Tibial nerve (tissue), 4 donors: ENCODE results near the gene ROPN1L. TPM values are rescaled to one million over a fixed set of nuclear protein-coding genes. Genes with fewer than 3 reads are reported as not detected.

Source experiments
- DNase-seq, 2 donors: peaks; one replicate each; pipeline ENCODE4 v3.0.0-alpha.2; 2019; ENCODE audit warnings: low spot score in 2 of 2
- H3K27ac ChIP-seq, 4 donors: fragments of 200-600 bp; sonication (generic) in 3 of 4; one replicate each; pipeline ENCODE4 v1.5.1; 2017 to 2019; ENCODE audit warnings: mild to moderate bottlenecking in 1 of 4
- H3K27me3 ChIP-seq, 2 donors: fragments of 200-600 bp; sonication (generic) in 1 of 2; one replicate each; pipeline versions ENCODE4 v1.5.1 to v1.6.0; 2017 to 2019
- H3K36me3 ChIP-seq, 3 donors: fragments of 200-600 bp; sonication (generic); one replicate each; pipeline ENCODE4 v1.5.1; 2018 to 2019
- H3K4me1 ChIP-seq, 4 donors: fragments of 200-600 bp; sonication (generic) in 3 of 4; one replicate each; pipeline ENCODE4 v1.5.1; 2017 to 2019
- H3K4me3 ChIP-seq, 4 donors: fragments of 200-600 bp; sonication (generic) in 3 of 4; one replicate each; pipeline ENCODE4 v1.5.1; 2017 to 2019; ENCODE audit warnings: mild to moderate bottlenecking in 1 of 4, moderate library complexity in 1 of 4
- H3K9me3 ChIP-seq, 4 donors: fragments of 200-600 bp; sonication (generic) in 3 of 4; one replicate each; pipeline ENCODE4 v1.5.1; 2017 to 2019
- EP300 ChIP-seq, 2 donors: sonication (generic); formaldehyde crosslinking; IDR thresholded peaks; one replicate each; pipeline ENCODE4 v1.6.1; 2017; ENCODE audit warnings: antibody characterized with exemption in 2 of 2, mild to moderate bottlenecking in 1 of 2
- POLR2A ChIP-seq, 2 donors: fragments of 450-650 bp; IDR thresholded peaks; one replicate each; pipeline ENCODE4 v1.6.1; 2017; ENCODE audit warnings: antibody characterized with exemption in 2 of 2, mild to moderate bottlenecking in 2 of 2, moderate library complexity in 2 of 2
- WGBS, 2 donors: methylation state at CpG; one replicate each; pipeline ENCODE4 v1.1.5; 2018; 5-methylcytosine and 5-hydroxymethylcytosine counted together
- total RNA-seq, 4 donors: library from RNA; depleted of rRNA; stranded (reverse); fragments of >200 nt; gene quantifications; one replicate each; pipeline ENCODE4 v1.1.0, GENCODE V29; 2016
- TF ChIP-seq, protein P1 (sequence below), 5 experiments: fragments of 200-600 bp in 3 of 5; fragments of 450-650 bp in 2 of 5; sonication (generic) in 3 of 5; IDR thresholded peaks; one replicate each; pipeline ENCODE4 v1.5.1; 2016 to 2019; ENCODE audit warnings: antibody characterized with exemption in 5 of 5, mild to moderate bottlenecking in 3 of 5, moderate library complexity in 2 of 5

The ROPN1L gene
- total RNA-seq, 4 donors from 2014 or later = 0.98 TPM; not detected in 3

DNA sequence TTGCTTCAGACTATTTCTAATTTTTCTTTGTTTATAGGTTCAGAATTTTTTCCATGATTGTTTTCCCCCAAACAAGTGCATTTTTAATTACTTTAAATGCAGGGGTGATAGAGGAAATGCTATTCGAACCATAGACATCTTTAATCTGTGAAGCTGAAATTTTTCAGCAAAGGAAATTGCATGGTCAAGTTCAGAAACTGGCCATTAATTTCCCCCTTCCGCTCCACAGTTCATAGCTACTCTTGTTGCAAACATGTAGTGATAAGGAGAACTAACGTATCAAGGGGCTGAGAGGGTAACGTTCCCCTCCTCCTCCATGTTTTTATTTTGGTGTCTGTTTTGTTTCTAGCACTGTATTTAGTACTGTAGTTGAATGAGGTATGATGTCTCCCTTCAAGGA, 3.4 kb upstream of the ROPN1L start:
- H3K27ac ChIP-seq = no peak overlapping the region
- 90 to 92% methylated on average over 4 of the region's 4 CpGs for WGBS, 2 donors
- DNase-seq = no peak
- peaks cover 0 to 19% (median 8%) of the 10 kb centered on the region in 4 donors for H3K4me1 ChIP-seq
- no peaks in the 10 kb centered on the region for H3K9me3 ChIP-seq
- no peaks in the 10 kb centered on the region for H3K27me3 ChIP-seq
- no peak for TF ChIP-seq EP300 (IDR thresholded peaks at IDR 0.05)
- no peak for TF ChIP-seq POLR2A (IDR thresholded peaks at IDR 0.05)
- TF ChIP-seq, protein P1, sequence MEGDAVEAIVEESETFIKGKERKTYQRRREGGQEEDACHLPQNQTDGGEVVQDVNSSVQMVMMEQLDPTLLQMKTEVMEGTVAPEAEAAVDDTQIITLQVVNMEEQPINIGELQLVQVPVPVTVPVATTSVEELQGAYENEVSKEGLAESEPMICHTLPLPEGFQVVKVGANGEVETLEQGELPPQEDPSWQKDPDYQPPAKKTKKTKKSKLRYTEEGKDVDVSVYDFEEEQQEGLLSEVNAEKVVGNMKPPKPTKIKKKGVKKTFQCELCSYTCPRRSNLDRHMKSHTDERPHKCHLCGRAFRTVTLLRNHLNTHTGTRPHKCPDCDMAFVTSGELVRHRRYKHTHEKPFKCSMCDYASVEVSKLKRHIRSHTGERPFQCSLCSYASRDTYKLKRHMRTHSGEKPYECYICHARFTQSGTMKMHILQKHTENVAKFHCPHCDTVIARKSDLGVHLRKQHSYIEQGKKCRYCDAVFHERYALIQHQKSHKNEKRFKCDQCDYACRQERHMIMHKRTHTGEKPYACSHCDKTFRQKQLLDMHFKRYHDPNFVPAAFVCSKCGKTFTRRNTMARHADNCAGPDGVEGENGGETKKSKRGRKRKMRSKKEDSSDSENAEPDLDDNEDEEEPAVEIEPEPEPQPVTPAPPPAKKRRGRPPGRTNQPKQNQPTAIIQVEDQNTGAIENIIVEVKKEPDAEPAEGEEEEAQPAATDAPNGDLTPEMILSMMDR (IDR thresholded peaks at IDR 0.05) = no peak
- no peak overlapping the region for H3K4me3 ChIP-seq
- H3K36me3 ChIP-seq = peaks cover 0 to 32% (median under 1%) of the 10 kb centered on the region in 3 donors

DNA sequence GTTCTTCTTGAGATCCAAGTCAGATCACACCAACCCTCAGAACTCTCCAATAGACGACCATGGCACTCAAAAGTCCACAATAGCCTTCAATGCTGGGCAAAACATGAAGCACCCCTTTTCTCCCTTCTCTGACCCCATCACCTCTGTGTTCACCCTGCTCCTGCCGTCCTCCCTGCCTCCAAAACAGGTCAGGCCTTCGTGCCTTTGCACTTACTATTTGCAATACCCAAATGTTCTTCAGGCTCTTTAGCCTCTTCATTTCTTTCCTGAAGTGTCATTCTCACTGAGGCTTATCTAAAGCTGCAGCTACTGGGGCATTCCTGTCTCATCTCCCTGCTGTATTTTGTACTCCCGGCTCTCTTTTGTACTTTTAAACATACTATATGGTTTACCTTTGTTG, 2.0 kb upstream of the ROPN1L start:
- TF ChIP-seq EP300 (IDR thresholded peaks at IDR 0.05) (no peak), POLR2A (IDR thresholded peaks at IDR 0.05) (no peak)
- TF ChIP-seq, protein P1 (IDR thresholded peaks at IDR 0.05) = no peak
- H3K4me3 ChIP-seq = no peak overlapping the region
- no peak overlapping the region for H3K27ac ChIP-seq
- peaks cover 0 to 19% (median 8%) of the 10 kb centered on the region in 4 donors for H3K4me1 ChIP-seq
- no peak for DNase-seq
- peaks cover 0 to 20% (median 0%) of the 10 kb centered on the region in 3 donors for H3K36me3 ChIP-seq
- no peaks in the 10 kb centered on the region for H3K27me3 ChIP-seq
- WGBS, 2 donors = 73 to 75% methylated on average over 4 of the region's 4 CpGs
- no peaks in the 10 kb centered on the region for H3K9me3 ChIP-seq

DNA sequence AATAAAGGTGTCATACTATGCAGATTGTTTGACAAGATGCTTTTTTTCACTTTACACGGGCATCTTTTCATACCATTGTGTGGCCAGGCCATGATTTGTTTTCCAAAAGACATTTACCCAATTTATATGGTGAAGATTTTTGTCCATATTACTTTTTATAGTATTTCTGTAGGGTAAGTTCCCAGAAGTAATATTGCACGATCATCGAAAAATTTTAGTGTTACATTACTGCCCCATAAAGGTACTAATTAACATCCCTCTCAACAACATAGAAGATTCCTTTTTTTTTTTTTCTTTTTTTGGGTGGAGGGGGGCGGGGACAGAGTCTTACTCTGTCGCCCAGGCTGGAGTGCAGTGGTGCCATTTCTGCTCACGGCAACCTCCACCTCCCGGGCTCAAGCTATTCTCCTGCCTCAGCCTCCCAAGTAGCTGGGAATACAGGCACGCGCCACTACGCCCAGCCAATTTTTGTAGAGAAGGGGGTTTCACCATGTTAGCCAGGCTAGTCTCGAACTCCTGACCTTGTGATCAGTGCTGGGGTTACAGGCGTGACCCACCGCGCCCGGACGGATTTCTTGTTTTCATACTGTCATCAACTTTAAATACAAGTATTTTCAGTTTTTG, 1.2 kb upstream of the ROPN1L start:
- peaks cover 0 to 20% (median 0%) of the 10 kb centered on the region in 3 donors for H3K36me3 ChIP-seq
- no peaks in the 10 kb centered on the region for H3K9me3 ChIP-seq
- DNase-seq = no peak
- peak overlapping the region in 2 of 4 donors; percentile 43 to 80 for H3K4me3 ChIP-seq
- H3K27me3 ChIP-seq = no peaks in the 10 kb centered on the region
- H3K4me1 ChIP-seq = peaks cover 0 to 19% (median 8%) of the 10 kb centered on the region in 4 donors
- H3K27ac ChIP-seq = no peak overlapping the region
- TF ChIP-seq EP300 (IDR thresholded peaks at IDR 0.05) = no peak
- no peak for TF ChIP-seq POLR2A (IDR thresholded peaks at IDR 0.05)
- TF ChIP-seq, protein P1 (IDR thresholded peaks at IDR 0.05) = no peak
- 74 to 77% methylated on average over 16 of the region's 16 CpGs for WGBS, 2 donors

DNA sequence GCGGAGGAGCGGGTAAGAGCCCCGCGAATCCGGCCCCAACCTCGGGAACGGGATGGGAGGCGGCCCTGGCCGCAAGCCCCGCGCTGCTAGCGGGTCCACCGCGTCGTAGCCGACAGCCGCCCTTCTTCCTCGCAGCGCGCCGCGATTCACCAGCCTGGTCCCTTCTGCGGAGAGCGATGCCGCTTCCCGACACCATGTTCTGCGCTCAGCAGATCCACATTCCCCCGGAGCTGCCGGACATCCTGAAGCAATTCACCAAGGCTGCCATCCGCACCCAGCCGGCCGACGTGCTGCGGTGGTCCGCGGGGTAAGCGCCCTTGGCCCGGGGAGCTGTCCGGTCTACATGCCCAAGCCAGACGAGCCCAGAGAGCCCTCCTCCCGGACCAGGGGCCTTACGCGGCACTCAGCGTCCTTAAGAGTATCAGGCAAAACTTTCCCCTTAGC, 335 bp downstream of the ROPN1L start:
- Histone ChIP-seq H3K27ac (peak overlapping the region; percentile 46 to 82 (median 64)), H3K4me1 (peaks cover 0 to 19% (median 8%) of the 10 kb centered on the region in 4 donors), H3K9me3 (no peaks in the 10 kb centered on the region), H3K4me3 (peak overlapping the region; percentile 43 to 80 (median 69)), H3K36me3 (peaks cover 0 to 15% (median 0%) of the 10 kb centered on the region in 3 donors), H3K27me3 (no peaks in the 10 kb centered on the region)
- no peak for DNase-seq
- TF ChIP-seq, protein P1 (IDR thresholded peaks at IDR 0.05) = no peak
- TF ChIP-seq EP300 (IDR thresholded peaks at IDR 0.05) (no peak), POLR2A (IDR thresholded peaks at IDR 0.05) (no peak)
- WGBS, 2 donors = 0 to 3% methylated on average over 27 to 35 of the region's 44 CpGs

DNA sequence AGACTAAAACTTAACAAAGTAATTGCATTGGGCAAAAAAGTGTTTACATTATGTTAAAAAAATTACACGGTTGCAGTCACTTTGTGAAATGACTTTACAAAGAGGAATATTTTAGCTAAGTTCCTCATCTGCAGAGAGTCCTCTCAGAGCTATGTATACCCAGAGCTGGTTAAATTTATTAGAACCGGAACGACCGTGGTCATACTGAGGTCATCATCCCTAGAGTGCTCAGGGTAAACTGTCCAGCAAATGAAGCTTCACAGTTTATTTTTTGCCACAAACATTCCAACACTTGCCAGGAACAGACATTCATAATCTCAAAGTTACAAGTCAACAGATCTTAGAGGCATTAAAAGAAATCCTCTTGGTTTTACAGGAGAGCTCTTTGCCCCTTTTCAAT, 897 bp downstream of the ROPN1L start:
- H3K9me3 ChIP-seq = no peaks in the 10 kb centered on the region
- peaks cover 0 to 19% (median 8%) of the 10 kb centered on the region in 4 donors for H3K4me1 ChIP-seq
- TF ChIP-seq, protein P1 (IDR thresholded peaks at IDR 0.05) = no peak
- TF ChIP-seq EP300 (IDR thresholded peaks at IDR 0.05) (no peak), POLR2A (IDR thresholded peaks at IDR 0.05) (no peak)
- peak overlapping the region in 2 of 4 donors; percentile 80 for H3K4me3 ChIP-seq
- H3K27ac ChIP-seq = no peak overlapping the region
- H3K27me3 ChIP-seq = no peaks in the 10 kb centered on the region
- H3K36me3 ChIP-seq = peaks cover 0 to 10% (median 0%) of the 10 kb centered on the region in 3 donors
- no peak for DNase-seq
- 25 to 35% methylated on average over 4 of the region's 4 CpGs for WGBS, 2 donors
